Hepatocyte (in vitro differentiated cells): ENCODE measurements around the gene COL11A2. TPM values are rescaled to one million over a fixed set of nuclear protein-coding genes. Genes with fewer than 3 reads are reported as not detected.

ENCODE experiments used
- DNase-seq: peaks from one replicate; pipeline ENCODE4 v3.0.0-alpha.2; 2016; ENCODE audit warnings: low spot score
- H2AFZ ChIP-seq: fragments of 200-600 bp; sonication (generic); 2 replicates; pipeline ENCODE4 v1.6.0; 2016; ENCODE audit warnings: antibody characterized with exemption, mild to moderate bottlenecking
- H3K27ac ChIP-seq: fragments of 200-600 bp; sonication (generic); 2 replicates; pipeline ENCODE4 v1.5.1; 2016; ENCODE audit warnings: mild to moderate bottlenecking
- H3K27me3 ChIP-seq: fragments of 200-600 bp; sonication (generic); 2 replicates; pipeline ENCODE4 v1.6.1; 2016
- H3K36me3 ChIP-seq: fragments of 200-600 bp; sonication (generic); replicated peaks from 2 replicates; pipeline ENCODE4 v1.5.1; 2016; ENCODE audit warnings: low read depth; ENCODE audit not compliant: insufficient read depth
- H3K4me1 ChIP-seq: fragments of 200-600 bp; sonication (generic); 2 replicates; pipeline ENCODE4 v1.5.1; 2016; ENCODE audit warnings: mild to moderate bottlenecking, moderate library complexity; ENCODE audit not compliant: insufficient read depth
- H3K4me2 ChIP-seq: fragments of 200-600 bp; sonication (generic); 2 replicates; pipeline ENCODE4 v1.6.0; 2016
- H3K4me3 ChIP-seq: fragments of 200-600 bp; sonication (generic); 2 replicates; pipeline ENCODE4 v1.5.1; 2016; ENCODE audit warnings: mild to moderate bottlenecking
- H3K79me2 ChIP-seq: fragments of 200-600 bp; sonication (generic); 2 replicates; pipeline ENCODE4 v1.6.0; 2017; ENCODE audit warnings: mild to moderate bottlenecking
- H3K9me2 ChIP-seq: fragments of 200-600 bp; sonication (generic); replicated peaks from 2 replicates; pipeline ENCODE4 v1.6.0; 2017; ENCODE audit warnings: mild to moderate bottlenecking; ENCODE audit not compliant: insufficient read depth
- H3K9me3 ChIP-seq: fragments of 200-600 bp; sonication (generic); 2 replicates; pipeline ENCODE4 v1.5.1; 2016; ENCODE audit warnings: low read depth, mild to moderate bottlenecking
- H4K20me1 ChIP-seq: fragments of 200-600 bp; sonication (generic); 2 replicates; pipeline ENCODE4 v1.6.0; 2016; ENCODE audit warnings: mild to moderate bottlenecking; ENCODE audit not compliant: insufficient read depth, poor library complexity, severe bottlenecking
- CTCF ChIP-seq: fragments of 200-600 bp; sonication (generic); IDR thresholded peaks from 2 replicates; pipeline ENCODE4 v1.5.1; 2016; ENCODE audit warnings: antibody characterized with exemption, mild to moderate bottlenecking; ENCODE audit not compliant: poor library complexity
- EZH2 ChIP-seq: fragments of 200-600 bp; sonication (generic); IDR thresholded peaks from 2 replicates; pipeline ENCODE4 v1.6.1; 2016; ENCODE audit warnings: antibody characterized with exemption, mild to moderate bottlenecking, borderline replicate concordance
- EZH2phosphoT487 ChIP-seq: fragments of 200-600 bp; sonication (generic); IDR thresholded peaks from one replicate; pipeline ENCODE4 v1.6.1; 2018; ENCODE audit warnings: antibody characterized with exemption, mild to moderate bottlenecking, low read depth, moderate library complexity; ENCODE audit not compliant: unreplicated experiment, severe bottlenecking
- WGBS: methylation state at CpG from one replicate; pipeline ENCODE4 v1.1.6; 2016; ENCODE audit warnings: low lambda C conversion rate; ENCODE audit errors: missing lambda C conversion rate; 5-methylcytosine and 5-hydroxymethylcytosine counted together
- polyA plus RNA-seq: library from polyadenylated mRNA; unstranded; fragments of >200 nt; fragmentation: Nextera tagmentation; extraction: Ambion mirVana; gene quantifications from 2 replicates; pipeline ENCODE4 v1.2.1, GENCODE V29; 2016
- total RNA-seq: library from RNA; depleted of rRNA; stranded (reverse); fragments of >200 nt; gene quantifications from 2 replicates; pipeline ENCODE4 v1.2.3, GENCODE V29; 2014

The COL11A2 gene
- total and polyA plus RNA-seq, 2 experiments from 2014 or later, result 3.0 to 4.7 TPM

- no peaks in the 10 kb centered on the region for H3K9me2 ChIP-seq
- H3K79me2 ChIP-seq, result peaks cover 63% of the 10 kb centered on the region
- peak overlapping the region; percentile 89 for H3K4me3 ChIP-seq
- TF ChIP-seq EZH2phosphoT487 (no peak), CTCF (no peak), EZH2 (no peak)
- H2AFZ ChIP-seq, result peak overlapping the region; percentile 58
- H3K4me2 ChIP-seq, result peak overlapping the region; percentile 99
- no peaks in the 10 kb centered on the region for H3K9me3 ChIP-seq
- H3K27me3 ChIP-seq, result no peaks in the 10 kb centered on the region
- H3K4me1 ChIP-seq, result peaks cover 28% of the 10 kb centered on the region
- WGBS, result 5% methylated on average over 14 of the region's 14 CpGs
- no peaks in the 10 kb centered on the region for H3K36me3 ChIP-seq
- H4K20me1 ChIP-seq, result peaks cover 31% of the 10 kb centered on the region
- H3K27ac ChIP-seq, result peak overlapping the region; percentile 98
- DNase-seq, result no peak
These were observed 8.9 kb upstream of the COL11A2 start for GRCh38 chr6:33201147-33201545.

GRCh38 chr6:33200219-33201146, 8.2 kb upstream of the COL11A2 start, which contains the start of the genes RXRB and SLC39A7:
TSS of gene RXRB (minus strand) at chr6:33200665. CDS start at chr6:33200476, 189 bp downstream.
TSS of gene SLC39A7 (plus strand) at chr6:33200867. CDS start at chr6:33201246, 379 bp downstream.
- Histone ChIP-seq H3K9me3 (no peaks in the 10 kb centered on the region), H3K36me3 (no peaks in the 10 kb centered on the region), H2AFZ (peak within 1 kb of the TSS; percentile 69), H3K79me2 (peaks cover 61% of the 10 kb centered on the region), H3K27ac (peak within 1 kb of the TSS; percentile 98), H3K9me2 (no peaks in the 10 kb centered on the region), H3K27me3 (no peaks in the 10 kb centered on the region), H3K4me3 (peak within 1 kb of the TSS; percentile 89), H3K4me2 (peak within 1 kb of the TSS; percentile 99), H3K4me1 (peaks cover 28% of the 10 kb centered on the region), H4K20me1 (peaks cover 31% of the 10 kb centered on the region)
- no peak for TF ChIP-seq EZH2phosphoT487
- no peak for TF ChIP-seq CTCF
- no peak for TF ChIP-seq EZH2
- WGBS, result 2% methylated on average over 40 of the region's 68 CpGs
- peak; percentile 100 for DNase-seq

GRCh38 chr6:33199687-33200218, 7.5 kb upstream of the COL11A2 start:
- Histone ChIP-seq H3K4me3 (peak overlapping the region; percentile 71), H3K4me1 (peaks cover 23% of the 10 kb centered on the region), H3K79me2 (peaks cover 61% of the 10 kb centered on the region), H2AFZ (peak overlapping the region; percentile 69), H3K36me3 (no peaks in the 10 kb centered on the region), H3K9me3 (no peaks in the 10 kb centered on the region), H3K9me2 (no peaks in the 10 kb centered on the region), H4K20me1 (peaks cover 31% of the 10 kb centered on the region), H3K4me2 (peak overlapping the region; percentile 96), H3K27me3 (no peaks in the 10 kb centered on the region), H3K27ac (peak overlapping the region; percentile 98)
- DNase-seq, result no peak
- 4% methylated on average over 13 of the region's 26 CpGs for WGBS
- no peak for TF ChIP-seq EZH2
- no peak for TF ChIP-seq EZH2phosphoT487
- TF ChIP-seq CTCF, result no peak
